OCI-LY7 (cell line): ENCODE results near the gene COL23A1. TPM values are rescaled to one million over a fixed set of nuclear protein-coding genes. Genes with fewer than 3 reads are reported as not detected.
A peak's percentile ranks its signal among the peaks of the same experiment; 100 is the strongest.

ENCODE experiments used
- BruUV-seq: library from RNA; stranded (reverse); fragments of 400-500 nt; replicated peaks from 2 replicates; lab custom pipeline; 2021; lab: Mats Ljungman, UMichigan
- CTCF ChIA-PET: fragments of 300-600 bp; sonication (Branson Sonifier 250); formaldehyde crosslinking; loops from one replicate; lab custom pipeline; 2022; ENCODE audit warnings: antibody characterized with exemption; ENCODE audit not compliant: unreplicated experiment; lab: Charles Lee
- POLR2A ChIA-PET: fragments of 300-600 bp; sonication (Branson Sonifier 250); formaldehyde crosslinking; loops from one replicate; lab custom pipeline; 2022; ENCODE audit warnings: antibody characterized with exemption; lab: Charles Lee
- DNase-seq: peaks from one replicate; pipeline ENCODE4 v3.0.0-alpha.2; 2015; ENCODE audit warnings: low spot score
- H2AFZ ChIP-seq: fragments of 200-600 bp; sonication (generic), shearing (Covaris generic); 2 replicates; pipeline ENCODE4 v1.6.1; 2014; ENCODE audit warnings: mild to moderate bottlenecking, antibody characterized with exemption, low read length, moderate library complexity
- H3K27ac ChIP-seq: fragments of 200-600 bp; sonication (generic); 2 replicates; pipeline ENCODE4 v1.5.1; 2014; ENCODE audit warnings: mixed run types, low read depth, mild to moderate bottlenecking, moderate library complexity, low read length, inconsistent platforms; ENCODE audit not compliant: poor library complexity, severe bottlenecking
- H3K36me3 ChIP-seq: fragments of 200-600 bp; sonication (generic); 2 replicates; pipeline ENCODE4 v1.6.1; 2014; ENCODE audit warnings: mild to moderate bottlenecking, antibody characterized with exemption, low read length, moderate library complexity, mixed read lengths; ENCODE audit not compliant: insufficient read depth
- H3K4me1 ChIP-seq: fragments of 200-600 bp; sonication (generic); 2 replicates; pipeline ENCODE4 v1.5.1; 2014; ENCODE audit warnings: mild to moderate bottlenecking, low read length; ENCODE audit not compliant: insufficient read depth, poor library complexity, severe bottlenecking
- H3K4me2 ChIP-seq: fragments of 200-600 bp; sonication (generic); 2 replicates; pipeline ENCODE4 v1.6.1; 2014; ENCODE audit warnings: mild to moderate bottlenecking, low read length
- H3K4me3 ChIP-seq: fragments of 200-600 bp; sonication (generic); 2 replicates; pipeline ENCODE4 v1.5.1; 2014; ENCODE audit warnings: mild to moderate bottlenecking, low read depth, low read length; ENCODE audit not compliant: poor library complexity, severe bottlenecking
- H3K79me2 ChIP-seq: fragments of 200-600 bp; sonication (generic); 2 replicates; pipeline ENCODE4 v1.6.1; 2016; ENCODE audit warnings: low read depth, mild to moderate bottlenecking, low read length, moderate library complexity, mixed read lengths; ENCODE audit not compliant: insufficient read depth
- H3K9me2 ChIP-seq: fragments of 200-600 bp; sonication (generic); 2 replicates; pipeline ENCODE4 v1.6.1; 2016; ENCODE audit warnings: mild to moderate bottlenecking, low read length, mixed read lengths; ENCODE audit not compliant: insufficient read depth
- H3K9me3 ChIP-seq: fragments of 200-600 bp; sonication (generic); 2 replicates; pipeline ENCODE4 v1.6.1; 2014; ENCODE audit warnings: mild to moderate bottlenecking, mixed run types, low read length, mixed read lengths
- H4K20me1 ChIP-seq: fragments of 200-600 bp; sonication (generic); 2 replicates; pipeline ENCODE4 v1.6.1; 2014; ENCODE audit warnings: mild to moderate bottlenecking, antibody characterized with exemption, low read length, moderate library complexity, mixed read lengths; ENCODE audit not compliant: insufficient read depth
- EZH2phosphoT487 ChIP-seq: fragments of 200-600 bp; sonication (generic); IDR thresholded peaks from 2 replicates; pipeline ENCODE4 v1.6.1; 2018; ENCODE audit warnings: low read depth, borderline replicate concordance, mild to moderate bottlenecking, mixed run types, antibody characterized with exemption, low read length, moderate library complexity, mixed read lengths
- intact Hi-C: fragments of 100-400 bp; cut with micrococcal nuclease; formaldehyde crosslinking; loops from one replicate; pipeline ENCODE4 v1.10.0; 2022; ENCODE audit not compliant: unreplicated experiment
- total RNA-seq, 2 experiments: library from RNA; depleted of rRNA in 1 of 2; stranded (reverse); fragments of >200 nt in 1 of 2; shearing (Covaris generic) in 1 of 2; gene quantifications; 2 replicates each; pipeline ENCODE4 v1.2.3, GENCODE V29; 2014 to 2022
- TF ChIP-seq, protein P1 (sequence below): fragments of 200-600 bp; sonication (generic); conservative IDR thresholded peaks from 2 replicates; pipeline ENCODE4 v1.5.1; 2014; ENCODE audit warnings: mild to moderate bottlenecking, antibody characterized with exemption, low read length, moderate library complexity, mixed read lengths

The COL23A1 gene
- total RNA-seq, 2 experiments from 2014 or later: 0.53 TPM; not detected in 1

DNA sequence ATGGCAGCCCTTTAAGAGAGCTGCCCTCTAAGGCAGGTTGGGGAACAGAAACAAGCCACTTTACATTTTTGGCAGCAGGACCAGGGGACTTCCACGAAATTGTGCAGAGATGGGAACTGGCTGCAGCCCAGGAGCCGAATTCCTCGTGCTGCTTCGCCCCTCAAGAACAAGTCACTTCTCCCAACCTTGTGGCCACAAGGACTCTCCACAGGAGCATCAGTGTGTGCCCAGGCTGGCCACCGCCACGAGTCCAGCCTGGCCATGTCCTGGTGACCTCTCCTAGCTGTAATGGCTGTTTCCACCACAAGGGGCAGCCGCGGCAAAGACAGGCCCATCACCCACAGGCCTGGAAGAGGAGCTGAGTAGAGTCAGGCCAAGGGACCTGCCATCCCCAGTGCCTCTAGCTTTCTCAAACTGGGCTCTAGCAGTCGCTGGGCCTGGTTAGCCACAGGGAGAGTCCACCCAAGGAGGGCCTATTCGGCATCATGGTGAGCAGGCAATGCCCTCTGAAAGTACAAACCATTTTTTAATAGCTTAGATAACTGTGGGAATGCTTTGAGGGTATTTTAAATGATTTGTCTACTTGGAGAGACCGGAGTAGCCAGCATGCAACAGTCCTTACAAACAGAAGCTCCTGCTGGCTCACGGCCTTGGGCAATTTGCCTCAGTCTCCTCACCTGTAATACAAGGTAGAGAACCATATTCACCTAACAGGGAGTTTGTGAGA lies 129.0 kb downstream of the COL23A1 start:
- BruUV-seq: no TSS peak
- no peaks in the 10 kb centered on the region for H3K36me3 ChIP-seq
- H3K4me1 ChIP-seq: no peaks in the 10 kb centered on the region
- TF ChIP-seq EZH2phosphoT487: no peak
- TF ChIP-seq, protein P1, sequence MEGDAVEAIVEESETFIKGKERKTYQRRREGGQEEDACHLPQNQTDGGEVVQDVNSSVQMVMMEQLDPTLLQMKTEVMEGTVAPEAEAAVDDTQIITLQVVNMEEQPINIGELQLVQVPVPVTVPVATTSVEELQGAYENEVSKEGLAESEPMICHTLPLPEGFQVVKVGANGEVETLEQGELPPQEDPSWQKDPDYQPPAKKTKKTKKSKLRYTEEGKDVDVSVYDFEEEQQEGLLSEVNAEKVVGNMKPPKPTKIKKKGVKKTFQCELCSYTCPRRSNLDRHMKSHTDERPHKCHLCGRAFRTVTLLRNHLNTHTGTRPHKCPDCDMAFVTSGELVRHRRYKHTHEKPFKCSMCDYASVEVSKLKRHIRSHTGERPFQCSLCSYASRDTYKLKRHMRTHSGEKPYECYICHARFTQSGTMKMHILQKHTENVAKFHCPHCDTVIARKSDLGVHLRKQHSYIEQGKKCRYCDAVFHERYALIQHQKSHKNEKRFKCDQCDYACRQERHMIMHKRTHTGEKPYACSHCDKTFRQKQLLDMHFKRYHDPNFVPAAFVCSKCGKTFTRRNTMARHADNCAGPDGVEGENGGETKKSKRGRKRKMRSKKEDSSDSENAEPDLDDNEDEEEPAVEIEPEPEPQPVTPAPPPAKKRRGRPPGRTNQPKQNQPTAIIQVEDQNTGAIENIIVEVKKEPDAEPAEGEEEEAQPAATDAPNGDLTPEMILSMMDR: peak; percentile 81
- no peak overlapping the region for H2AFZ ChIP-seq
- peak; percentile 51 for DNase-seq
- H4K20me1 ChIP-seq: no peaks in the 10 kb centered on the region
- no peak overlapping the region for H3K4me2 ChIP-seq
- no peak overlapping the region for H3K27ac ChIP-seq
- no peaks in the 10 kb centered on the region for H3K9me2 ChIP-seq
- no peaks in the 10 kb centered on the region for H3K9me3 ChIP-seq
- ChIA-PET CTCF (interaction anchor here (0.9 kb wide), 1 partner anchor 9 kb away, joined by 3 read pairs; no protein-coding TSS in a partner anchor), POLR2A (interaction anchor here (0.5 to 1.5 kb wide), 3 partner anchors 11 to 741 kb away, joined by 3 to 4 read pairs (median 3); no protein-coding TSS in a partner anchor)
- no peak overlapping the region for H3K4me3 ChIP-seq
- no peaks in the 10 kb centered on the region for H3K79me2 ChIP-seq
- intact Hi-C loops: no loop called here

- no TSS peak for BruUV-seq
- Histone ChIP-seq H3K36me3 (no peaks in the 10 kb centered on the region), H3K9me2 (no peaks in the 10 kb centered on the region), H2AFZ (no peak overlapping the region), H3K4me2 (no peak overlapping the region), H4K20me1 (no peaks in the 10 kb centered on the region), H3K9me3 (no peaks in the 10 kb centered on the region), H3K27ac (no peak overlapping the region), H3K4me3 (no peak overlapping the region), H3K79me2 (no peaks in the 10 kb centered on the region), H3K4me1 (no peaks in the 10 kb centered on the region)
- TF ChIP-seq, protein P1: no peak
- TF ChIP-seq EZH2phosphoT487: no peak
- intact Hi-C loops: no loop called here
- ChIA-PET POLR2A (no interaction called here), CTCF (interaction anchor here (0.9 kb wide), 1 partner anchor 9 kb away, joined by 3 read pairs; no protein-coding TSS in a partner anchor)
- no peak for DNase-seq
These were observed 129.6 kb downstream of the COL23A1 start for GRCh38 chr5:178460598-178460997.

- Histone ChIP-seq H2AFZ (no peak overlapping the region), H3K4me2 (no peak overlapping the region), H3K27ac (no peak overlapping the region), H3K36me3 (no peaks in the 10 kb centered on the region), H4K20me1 (no peaks in the 10 kb centered on the region), H3K9me2 (no peaks in the 10 kb centered on the region), H3K4me1 (no peaks in the 10 kb centered on the region), H3K79me2 (no peaks in the 10 kb centered on the region), H3K4me3 (no peak overlapping the region), H3K9me3 (no peaks in the 10 kb centered on the region)
- no TSS peak for BruUV-seq
- POLR2A ChIA-PET: no interaction called here
- DNase-seq: no peak
- CTCF ChIA-PET: interaction anchor here (0.9 kb wide), 1 partner anchor 10 kb away, joined by 3 read pairs; no protein-coding TSS in a partner anchor
- intact Hi-C loops: no loop called here
- TF ChIP-seq, protein P1: no peak
- TF ChIP-seq EZH2phosphoT487: no peak
These were observed 130.0 kb downstream of the COL23A1 start for GRCh38 chr5:178460174-178460573.
